GM10248 (cell line): Measurements from ENCODE around the gene DNAH11.

Experiments
- CTCF ChIA-PET: fragments of 300-600 bp; sonication (Branson Sonifier 250); formaldehyde crosslinking; extraction: SDS; loops from one replicate; lab custom pipeline; 2021; ENCODE audit warnings: antibody characterized with exemption; lab: Yijun Ruan, JAX
- POLR2A ChIA-PET: fragments of 350-650 bp; sonication (Branson Sonifier 250); formaldehyde crosslinking; extraction: SDS; loops from one replicate; lab custom pipeline; 2020; ENCODE audit warnings: antibody characterized with exemption; lab: Yijun Ruan, JAX
- DNase-seq: peaks from one replicate; pipeline ENCODE4 v3.0.0; 2012; ENCODE audit errors: extremely low spot score
- TF ChIP-seq, protein P1 (sequence below): IDR thresholded peaks from 2 replicates; pipeline ENCODE4 v1.5.1; 2012; ENCODE audit warnings: mild to moderate bottlenecking, low read depth; ENCODE audit errors: extremely low read depth, missing control alignments, control extremely low read depth

Gene DNAH11

DNA sequence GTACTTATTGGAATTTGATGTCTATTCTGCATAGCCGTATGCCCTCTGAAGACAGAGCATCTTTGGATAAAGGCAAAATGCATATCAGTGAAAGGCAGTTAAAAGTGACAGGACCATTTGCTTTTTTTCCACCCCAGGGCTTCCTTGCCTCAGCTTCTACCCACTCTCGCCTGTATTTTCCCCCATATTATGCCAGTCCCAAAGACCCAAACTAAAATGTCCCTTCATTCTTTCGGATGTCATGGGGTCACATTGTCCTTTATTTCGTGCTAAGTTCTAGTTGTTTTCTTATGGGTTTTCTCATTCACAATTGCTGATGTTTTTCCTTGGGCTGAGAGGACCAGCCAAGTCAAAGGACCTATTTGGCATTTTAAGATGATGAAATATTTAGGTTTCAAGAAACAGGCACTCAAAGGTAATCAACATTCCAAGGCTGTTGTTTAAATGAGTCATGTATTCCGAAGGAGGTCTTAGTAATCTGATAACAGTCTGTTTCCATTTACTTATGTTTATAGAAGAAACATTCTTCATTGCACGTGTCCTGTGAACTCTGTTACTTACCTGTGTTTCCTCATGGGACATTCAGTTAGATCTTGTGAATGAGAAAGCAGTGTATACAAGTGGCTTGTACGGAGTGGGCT is 74.1 kb downstream of the DNAH11 start:
- CTCF ChIA-PET = interaction anchor here (1.1 kb wide), 1 partner anchor 19 kb away, joined by 3 read pairs; no protein-coding TSS in a partner anchor
- DNase-seq = no peak
- TF ChIP-seq, protein P1, sequence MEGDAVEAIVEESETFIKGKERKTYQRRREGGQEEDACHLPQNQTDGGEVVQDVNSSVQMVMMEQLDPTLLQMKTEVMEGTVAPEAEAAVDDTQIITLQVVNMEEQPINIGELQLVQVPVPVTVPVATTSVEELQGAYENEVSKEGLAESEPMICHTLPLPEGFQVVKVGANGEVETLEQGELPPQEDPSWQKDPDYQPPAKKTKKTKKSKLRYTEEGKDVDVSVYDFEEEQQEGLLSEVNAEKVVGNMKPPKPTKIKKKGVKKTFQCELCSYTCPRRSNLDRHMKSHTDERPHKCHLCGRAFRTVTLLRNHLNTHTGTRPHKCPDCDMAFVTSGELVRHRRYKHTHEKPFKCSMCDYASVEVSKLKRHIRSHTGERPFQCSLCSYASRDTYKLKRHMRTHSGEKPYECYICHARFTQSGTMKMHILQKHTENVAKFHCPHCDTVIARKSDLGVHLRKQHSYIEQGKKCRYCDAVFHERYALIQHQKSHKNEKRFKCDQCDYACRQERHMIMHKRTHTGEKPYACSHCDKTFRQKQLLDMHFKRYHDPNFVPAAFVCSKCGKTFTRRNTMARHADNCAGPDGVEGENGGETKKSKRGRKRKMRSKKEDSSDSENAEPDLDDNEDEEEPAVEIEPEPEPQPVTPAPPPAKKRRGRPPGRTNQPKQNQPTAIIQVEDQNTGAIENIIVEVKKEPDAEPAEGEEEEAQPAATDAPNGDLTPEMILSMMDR = no peak
- POLR2A ChIA-PET = no interaction called here

DNA sequence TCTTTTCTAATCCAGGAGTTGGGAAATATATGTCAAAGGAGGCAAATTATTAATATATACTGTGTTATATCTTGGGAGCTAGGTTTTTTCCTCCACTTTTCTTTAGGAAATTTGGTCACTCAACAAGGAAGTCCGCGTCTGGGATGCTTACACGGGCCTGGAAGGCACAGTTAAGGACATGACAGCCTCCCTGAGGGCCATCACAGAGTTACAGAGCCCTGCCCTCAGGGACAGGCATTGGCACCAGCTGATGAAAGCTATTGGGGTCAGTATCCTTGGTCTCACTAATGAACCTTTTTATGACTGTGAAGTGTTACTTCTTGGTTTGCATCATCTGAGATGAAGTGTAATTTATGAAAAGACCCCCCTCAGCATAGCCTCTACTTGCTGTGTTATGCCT is 74.7 kb downstream of the DNAH11 start:
- no peak for DNase-seq
- TF ChIP-seq, protein P1 = no peak
- POLR2A ChIA-PET = no interaction called here
- CTCF ChIA-PET = no interaction called here

DNA sequence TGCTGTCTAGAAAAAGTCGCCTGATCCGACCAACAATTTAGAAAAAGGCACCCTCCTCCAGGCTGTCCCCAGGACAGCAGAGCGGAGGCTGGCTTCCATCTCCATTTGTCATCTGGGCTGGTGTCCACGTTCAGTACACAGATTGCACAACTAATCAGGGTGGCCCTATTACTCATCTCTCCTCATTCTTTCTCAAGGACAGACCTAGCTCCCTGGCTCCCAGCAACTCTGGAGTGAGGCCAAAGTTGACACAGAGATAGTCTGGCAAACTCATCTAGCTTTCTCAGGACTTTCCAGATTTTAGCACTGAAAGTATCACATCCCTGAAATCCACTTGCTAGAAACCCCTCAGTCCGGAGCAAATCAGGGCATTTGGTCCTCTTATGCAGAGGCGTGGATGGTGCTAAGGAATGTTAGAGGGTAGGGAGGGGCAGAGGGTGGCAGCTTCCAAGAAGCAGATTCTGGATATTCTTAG is 75.1 kb downstream of the DNAH11 start:
- ChIA-PET POLR2A (no interaction called here), CTCF (no interaction called here)
- TF ChIP-seq, protein P1 = no peak
- DNase-seq = no peak

DNA sequence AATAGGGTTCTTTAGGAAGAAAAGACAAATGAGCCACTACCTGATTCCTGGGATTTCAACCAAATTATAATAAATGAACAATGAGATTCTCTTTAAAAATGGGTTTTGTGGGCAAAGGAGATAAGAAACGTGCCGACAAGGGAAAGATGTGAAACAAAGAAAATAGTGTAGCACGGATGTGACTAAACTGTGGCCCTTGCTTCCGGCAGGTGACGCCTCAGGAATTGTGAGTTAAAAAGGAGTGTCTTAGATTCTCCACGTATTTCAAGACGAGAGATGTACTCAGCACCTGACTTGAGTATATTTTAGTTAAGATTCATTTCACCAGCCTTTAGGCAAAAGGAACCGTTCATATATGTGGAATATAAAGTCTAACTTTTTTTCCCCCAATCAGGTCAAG is 75.9 kb downstream of the DNAH11 start:
- TF ChIP-seq, protein P1 = no peak
- ChIA-PET CTCF (interaction anchor here (1.0 kb wide), 1 partner anchor 21 kb away, joined by 3 read pairs; no protein-coding TSS in a partner anchor), POLR2A (no interaction called here)
- DNase-seq = no peak

DNA sequence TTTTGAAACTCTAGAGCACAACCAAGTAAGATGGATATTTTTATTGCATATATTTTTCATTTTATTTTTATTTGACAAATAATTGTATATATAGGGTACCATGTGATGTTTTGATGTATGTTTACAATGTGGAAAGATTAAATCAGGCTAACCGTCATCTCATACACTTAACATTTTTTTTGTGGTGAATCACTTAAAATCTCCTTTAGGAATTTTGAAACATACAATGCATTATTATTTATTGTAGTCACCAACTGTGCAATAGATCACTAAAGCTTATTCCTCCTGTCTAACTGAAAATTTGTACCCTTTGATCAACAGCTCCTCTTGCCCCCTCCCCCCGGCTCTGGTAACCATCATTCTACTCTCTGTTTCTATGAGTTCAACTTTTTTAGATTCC is 77.2 kb downstream of the DNAH11 start:
- no peak for DNase-seq
- ChIA-PET CTCF (no interaction called here), POLR2A (no interaction called here)
- TF ChIP-seq, protein P1 = no peak

DNA sequence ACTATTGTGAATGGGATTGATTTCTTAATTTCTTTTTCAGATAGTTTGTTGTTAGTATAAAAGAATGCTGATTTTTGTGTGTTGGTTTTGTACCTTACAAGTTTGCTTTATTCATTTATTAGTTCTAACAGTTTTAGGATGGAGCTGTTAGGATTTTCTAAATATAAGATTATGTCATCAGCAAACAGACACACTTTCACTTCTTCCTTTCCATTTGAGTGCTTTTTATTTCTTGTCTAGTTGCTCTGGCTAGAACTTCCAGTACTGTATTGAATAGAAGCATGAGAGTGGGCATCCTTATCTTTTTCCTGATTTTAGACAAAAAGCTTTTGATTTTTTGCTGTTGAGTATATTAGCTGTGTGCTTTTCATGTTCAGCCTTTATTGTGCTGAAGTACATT is 81.5 kb downstream of the DNAH11 start:
- ChIA-PET CTCF (no interaction called here), POLR2A (no interaction called here)
- no peak for DNase-seq
- TF ChIP-seq, protein P1 = no peak
